Measurements from ENCODE around the gene SETD2.

DNA sequence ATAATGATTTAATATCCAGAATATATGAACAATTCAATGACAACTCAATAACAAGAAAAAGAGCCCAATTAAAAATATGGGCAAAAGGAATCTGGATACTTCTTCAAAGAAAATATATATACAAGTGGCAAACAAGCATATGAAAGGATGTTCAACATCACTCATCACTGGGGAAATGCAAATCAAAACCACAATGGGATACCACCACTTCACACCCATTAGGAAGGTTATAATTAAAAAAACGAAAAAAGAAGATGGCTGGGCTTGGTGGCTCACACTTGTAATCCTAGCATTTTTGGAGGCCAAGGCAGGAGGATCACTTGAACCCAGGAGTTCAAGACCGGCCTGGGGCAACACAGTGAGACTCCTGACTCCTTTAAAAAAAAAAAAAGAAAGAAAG, 191.5 kb downstream of the SETD2 start:
- TF ChIP-seq TAF15 (IDR thresholded peaks at IDR 0.05; ENCODE audit: low read depth, low read length) (no peak), ZNF274 (IDR thresholded peaks at IDR 0.05; ENCODE audit: borderline replicate concordance, low read depth, low read length) (no peak), POLR2AphosphoS5 (IDR thresholded peaks at IDR 0.05; ENCODE audit: control insufficient read depth, insufficient read depth, low read depth, low read length) (no peak), ZBTB1 (CRISPR knock-in tag; IDR thresholded peaks at IDR 0.05; ENCODE audit: borderline replicate concordance, low read depth) (no peak), ELF4 (CRISPR knock-in tag; IDR thresholded peaks at IDR 0.05) (no peak), ZBED1 (IDR thresholded peaks at IDR 0.05) (no peak), ZNF124 (CRISPR knock-in tag; IDR thresholded peaks at IDR 0.05) (no peak)
- TF ChIP-seq, protein P1, sequence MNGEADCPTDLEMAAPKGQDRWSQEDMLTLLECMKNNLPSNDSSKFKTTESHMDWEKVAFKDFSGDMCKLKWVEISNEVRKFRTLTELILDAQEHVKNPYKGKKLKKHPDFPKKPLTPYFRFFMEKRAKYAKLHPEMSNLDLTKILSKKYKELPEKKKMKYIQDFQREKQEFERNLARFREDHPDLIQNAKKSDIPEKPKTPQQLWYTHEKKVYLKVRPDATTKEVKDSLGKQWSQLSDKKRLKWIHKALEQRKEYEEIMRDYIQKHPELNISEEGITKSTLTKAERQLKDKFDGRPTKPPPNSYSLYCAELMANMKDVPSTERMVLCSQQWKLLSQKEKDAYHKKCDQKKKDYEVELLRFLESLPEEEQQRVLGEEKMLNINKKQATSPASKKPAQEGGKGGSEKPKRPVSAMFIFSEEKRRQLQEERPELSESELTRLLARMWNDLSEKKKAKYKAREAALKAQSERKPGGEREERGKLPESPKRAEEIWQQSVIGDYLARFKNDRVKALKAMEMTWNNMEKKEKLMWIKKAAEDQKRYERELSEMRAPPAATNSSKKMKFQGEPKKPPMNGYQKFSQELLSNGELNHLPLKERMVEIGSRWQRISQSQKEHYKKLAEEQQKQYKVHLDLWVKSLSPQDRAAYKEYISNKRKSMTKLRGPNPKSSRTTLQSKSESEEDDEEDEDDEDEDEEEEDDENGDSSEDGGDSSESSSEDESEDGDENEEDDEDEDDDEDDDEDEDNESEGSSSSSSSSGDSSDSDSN (IDR thresholded peaks at IDR 0.05; ENCODE audit: borderline replicate concordance in 1 of 2, low read depth in 2 of 2, low read length in 2 of 2) = no peak
